CD4-positive, alpha-beta T cell (primary cell): Measurements from ENCODE around the gene SPHK1. TPM values are rescaled to one million over a fixed set of nuclear protein-coding genes. Genes with fewer than 3 reads are reported as not detected.

ENCODE experiments used
- ATAC-seq: fragments of 200-7000 bp; cut with Tn5 transposase; one replicate; pipeline ENCODE4 v1.10.0; 2022; ENCODE audit warnings: mild to moderate bottlenecking; ENCODE audit not compliant: poor library complexity
- CTCF ChIA-PET: fragments of 350-600 bp; sonication (Branson Sonifier 250); formaldehyde crosslinking; loops from one replicate; lab custom pipeline; 2021; ENCODE audit warnings: antibody characterized with exemption, inconsistent platforms; lab: Charles Lee
- POLR2A ChIA-PET: fragments of 350-600 bp; sonication (Branson Sonifier 250); formaldehyde crosslinking; loops from one replicate; lab custom pipeline; 2021; ENCODE audit warnings: antibody characterized with exemption, inconsistent platforms; lab: Charles Lee
- DNase-seq, 14 experiments: peaks; one replicate each; pipeline ENCODE4 v3.0.0-alpha.2; 2013 to 2020; ENCODE audit warnings: mixed read lengths in 2 of 14
- H3K27ac ChIP-seq, 2 donors: one replicate each; pipeline versions ENCODE4 v1.5.1 to v1.7.0; 2013; ENCODE audit warnings: low read length in 2 of 2, low read depth in 1 of 2, mild to moderate bottlenecking in 1 of 2
- H3K27me3 ChIP-seq, 2 experiments: 1 replicate in 1 of 2; 2 replicates in 1 of 2; pipeline versions ENCODE4 v1.6.1 to v1.7.0; 2013; ENCODE audit warnings: low read length in 2 of 2, control low read depth in 1 of 2, mild to moderate bottlenecking in 1 of 2, moderate library complexity in 1 of 2; ENCODE audit not compliant: insufficient read depth in 2 of 2, control insufficient read depth in 1 of 2
- H3K36me3 ChIP-seq: one replicate; pipeline ENCODE4 v1.6.1; 2013; ENCODE audit warnings: low read length, control low read depth; ENCODE audit not compliant: insufficient read depth
- H3K4me1 ChIP-seq: one replicate; pipeline ENCODE4 v1.6.1; 2013; ENCODE audit warnings: low read length, control low read depth; ENCODE audit not compliant: insufficient read depth
- H3K4me3 ChIP-seq: one replicate; pipeline ENCODE4 v1.5.1; 2013; ENCODE audit warnings: mild to moderate bottlenecking, low read length, moderate library complexity
- H3K9me3 ChIP-seq, 2 experiments: 1 replicate in 1 of 2; 2 replicates in 1 of 2; pipeline versions ENCODE4 v1.6.1 to v1.7.0; 2013; ENCODE audit warnings: low read length in 2 of 2, mild to moderate bottlenecking in 2 of 2, control low read depth in 1 of 2, moderate library complexity in 1 of 2; ENCODE audit not compliant: control insufficient read depth in 1 of 2, insufficient read depth in 1 of 2
- H3K27ac Mint-ChIP-seq: one replicate; pipeline ENCODE4 v1.8.0; 2020; ENCODE audit warnings: mixed read lengths
- H3K27me3 Mint-ChIP-seq: one replicate; pipeline ENCODE4 v1.8.0; 2021; ENCODE audit warnings: mixed read lengths
- H3K36me3 Mint-ChIP-seq: one replicate; pipeline ENCODE4 v1.8.0; 2021; ENCODE audit warnings: low read depth, mixed read lengths
- H3K4me1 Mint-ChIP-seq: one replicate; pipeline ENCODE4 v1.8.0; 2021; ENCODE audit warnings: low read depth, mixed read lengths
- H3K4me3 Mint-ChIP-seq: one replicate; pipeline ENCODE4 v1.8.0; 2020; ENCODE audit warnings: mild to moderate bottlenecking, mixed read lengths
- H3K9me3 Mint-ChIP-seq: one replicate; pipeline ENCODE4 v1.8.0; 2020; ENCODE audit warnings: mixed read lengths
- intact Hi-C, 2 experiments: fragments of 100-400 bp; cut with DNase I in 1 of 2; cut with micrococcal nuclease in 1 of 2; formaldehyde crosslinking; loops; one replicate each; pipeline versions ENCODE4 v1.15.1 to v1.9.0; 2023 to 2025; cut with DNase I, micrococcal nuclease
- total RNA-seq, 174 experiments: library from RNA in 2 of 174; stranded (reverse) in 2 of 174; gene quantifications; one replicate each; pipeline ENCODE4 v1.2.3 and lab custom pipeline; 2021 to 2026
- TF ChIP-seq, protein P1 (sequence below): fragments of 200-600 bp; IDR thresholded peaks from one replicate; pipeline ENCODE4 v1.8.0; 2022; ENCODE audit warnings: antibody characterized with exemption, mild to moderate bottlenecking

The SPHK1 gene
- total RNA-seq, 2 experiments from 2014 or later, result 0.45 to 1.1 TPM

- Histone ChIP-seq H3K9me3 (no peaks in the 10 kb centered on the region), H3K27me3 (no peaks in the 10 kb centered on the region), H3K36me3 (peaks cover 87% of the 10 kb centered on the region), H3K4me1 (no peaks in the 10 kb centered on the region), H3K27ac (no peak overlapping the region), H3K4me3 (no peak overlapping the region)
- Mint-ChIP-seq H3K36me3 (peaks cover 84% of the 10 kb centered on the region), H3K9me3 (no peaks in the 10 kb centered on the region), H3K4me3 (no peak overlapping the region), H3K4me1 (no peaks in the 10 kb centered on the region), H3K27ac (no peak overlapping the region), H3K27me3 (no peaks in the 10 kb centered on the region)
- TF ChIP-seq, protein P1, sequence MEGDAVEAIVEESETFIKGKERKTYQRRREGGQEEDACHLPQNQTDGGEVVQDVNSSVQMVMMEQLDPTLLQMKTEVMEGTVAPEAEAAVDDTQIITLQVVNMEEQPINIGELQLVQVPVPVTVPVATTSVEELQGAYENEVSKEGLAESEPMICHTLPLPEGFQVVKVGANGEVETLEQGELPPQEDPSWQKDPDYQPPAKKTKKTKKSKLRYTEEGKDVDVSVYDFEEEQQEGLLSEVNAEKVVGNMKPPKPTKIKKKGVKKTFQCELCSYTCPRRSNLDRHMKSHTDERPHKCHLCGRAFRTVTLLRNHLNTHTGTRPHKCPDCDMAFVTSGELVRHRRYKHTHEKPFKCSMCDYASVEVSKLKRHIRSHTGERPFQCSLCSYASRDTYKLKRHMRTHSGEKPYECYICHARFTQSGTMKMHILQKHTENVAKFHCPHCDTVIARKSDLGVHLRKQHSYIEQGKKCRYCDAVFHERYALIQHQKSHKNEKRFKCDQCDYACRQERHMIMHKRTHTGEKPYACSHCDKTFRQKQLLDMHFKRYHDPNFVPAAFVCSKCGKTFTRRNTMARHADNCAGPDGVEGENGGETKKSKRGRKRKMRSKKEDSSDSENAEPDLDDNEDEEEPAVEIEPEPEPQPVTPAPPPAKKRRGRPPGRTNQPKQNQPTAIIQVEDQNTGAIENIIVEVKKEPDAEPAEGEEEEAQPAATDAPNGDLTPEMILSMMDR, result no peak
- POLR2A ChIA-PET, result interaction anchor here (0.6 to 1.3 kb wide), 4 partner anchors 11 to 94 kb away, joined by 3 to 4 read pairs (median 4); partner anchors contain the start of gene SPHK1
- DNase-seq, result no peak
- CTCF ChIA-PET, result interaction anchor here (1.1 to 3.8 kb wide), 4 partner anchors 9 to 96 kb away, joined by 3 to 31 read pairs (median 12); partner anchors contain the start of gene SPHK1
- ATAC-seq, result no peak
- intact Hi-C loops, result loop anchor here in 1 of 2 experiments (5.0 kb wide), 2 partner anchors 277 to 387 kb away; no protein-coding TSS in a partner anchor
Measured at GRCh38 chr17:76399175-76400172, 15.1 kb downstream of the SPHK1 start.

GRCh38 chr17:76402711-76403110 is 18.3 kb downstream of the SPHK1 start:
- no peak overlapping the region for H3K27ac ChIP-seq
- ChIA-PET CTCF (no interaction called here), POLR2A (no interaction called here)
- DNase-seq (no peak), ATAC-seq (no peak)
- H3K9me3 ChIP-seq, result no peaks in the 10 kb centered on the region
- H3K4me3 Mint-ChIP-seq, result no peak overlapping the region
- H3K36me3 Mint-ChIP-seq, result peaks cover 79% of the 10 kb centered on the region
- no peaks in the 10 kb centered on the region for H3K4me1 ChIP-seq
- H3K27ac Mint-ChIP-seq, result no peak overlapping the region
- intact Hi-C loops, result no loop called here
- H3K27me3 Mint-ChIP-seq, result no peaks in the 10 kb centered on the region
- peaks cover 78% of the 10 kb centered on the region for H3K36me3 ChIP-seq
- no peaks in the 10 kb centered on the region for H3K27me3 ChIP-seq
- H3K9me3 Mint-ChIP-seq, result no peaks in the 10 kb centered on the region
- no peak overlapping the region for H3K4me3 ChIP-seq
- TF ChIP-seq, protein P1, result no peak
- H3K4me1 Mint-ChIP-seq, result no peaks in the 10 kb centered on the region

GRCh38 chr17:76404256-76404655 is 19.8 kb downstream of the SPHK1 start:
- no peak for ATAC-seq
- peaks cover 7% of the 10 kb centered on the region for H3K4me1 Mint-ChIP-seq
- no peak overlapping the region for H3K4me3 Mint-ChIP-seq
- Histone ChIP-seq H3K9me3 (no peaks in the 10 kb centered on the region), H3K27ac (no peak overlapping the region), H3K4me3 (no peak overlapping the region), H3K27me3 (no peaks in the 10 kb centered on the region), H3K4me1 (peaks cover 10% of the 10 kb centered on the region), H3K36me3 (peaks cover 62% of the 10 kb centered on the region)
- TF ChIP-seq, protein P1, result no peak
- ChIA-PET CTCF (no interaction called here), POLR2A (no interaction called here)
- H3K27ac Mint-ChIP-seq, result no peak overlapping the region
- H3K9me3 Mint-ChIP-seq, result no peaks in the 10 kb centered on the region
- H3K27me3 Mint-ChIP-seq, result no peaks in the 10 kb centered on the region
- H3K36me3 Mint-ChIP-seq, result peaks cover 70% of the 10 kb centered on the region
- intact Hi-C loops, result no loop called here
- no peak for DNase-seq
